Activated CD4-positive, alpha-beta T cell treated with anti-CD3 and anti-CD28 coated beads, Interleukin-2, amount 10 ng/mL, durations not matched to agents 7 days and 5 days (primary cell): ENCODE measurements around the gene STK16. TPM values are rescaled to one million over a fixed set of nuclear protein-coding genes. Genes with fewer than 3 reads are reported as not detected.

ENCODE experiments used
- CTCF ChIA-PET: fragments of 350-600 bp; sonication (Branson Sonifier 250); formaldehyde crosslinking; loops from one replicate; lab custom pipeline; 2021; ENCODE audit warnings: antibody characterized with exemption; lab: Charles Lee
- POLR2A ChIA-PET: fragments of 350-600 bp; sonication (Branson Sonifier 250); formaldehyde crosslinking; loops from one replicate; lab custom pipeline; 2021; ENCODE audit warnings: antibody characterized with exemption; lab: Charles Lee
- DNase-seq: peaks from one replicate; pipeline ENCODE4 v3.0.0-alpha.2; 2020
- H3K27ac Mint-ChIP-seq: one replicate; pipeline ENCODE4 v1.8.0; 2021; ENCODE audit warnings: mild to moderate bottlenecking, moderate library complexity, mixed read lengths
- H3K27me3 Mint-ChIP-seq: one replicate; pipeline ENCODE4 v1.8.0; 2021; ENCODE audit warnings: mixed read lengths
- H3K36me3 Mint-ChIP-seq: one replicate; pipeline ENCODE4 v1.8.0; 2021; ENCODE audit warnings: low read depth, mixed read lengths
- H3K4me1 Mint-ChIP-seq: one replicate; pipeline ENCODE4 v1.8.0; 2021; ENCODE audit warnings: mixed read lengths
- H3K4me3 Mint-ChIP-seq: one replicate; pipeline ENCODE4 v1.8.0; 2021; ENCODE audit warnings: mild to moderate bottlenecking, moderate library complexity, mixed read lengths
- H3K9me3 Mint-ChIP-seq: one replicate; pipeline ENCODE4 v1.8.0; 2021; ENCODE audit warnings: mixed read lengths
- total RNA-seq, 2 experiments: library from RNA; stranded (reverse); gene quantifications; one replicate each; pipeline ENCODE4 v1.2.3, GENCODE V29; 2021

Gene STK16
- total RNA-seq, 2 experiments from 2014 or later, result 33.0 to 33.5 TPM

DNA sequence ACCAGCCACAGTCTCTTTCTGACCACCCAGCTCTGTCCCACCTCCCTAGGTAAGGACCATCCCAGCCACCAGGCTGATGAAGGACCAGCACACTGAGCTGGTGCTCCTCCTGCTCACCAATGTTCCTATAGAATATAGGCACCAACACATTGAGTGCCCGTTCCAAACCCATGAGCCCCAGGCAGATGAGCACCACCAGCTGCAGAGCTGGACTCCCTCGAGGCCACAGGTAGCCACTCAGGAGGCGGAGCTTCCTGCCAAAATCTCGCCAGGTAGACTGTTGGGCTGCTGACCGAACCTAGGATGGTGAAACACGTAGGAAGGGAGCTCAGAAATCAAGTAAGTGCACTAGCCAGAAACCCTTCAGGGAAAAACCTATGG, 28.8 kb upstream of the STK16 start:
- peak overlapping the region; percentile 70 for H3K27ac Mint-ChIP-seq
- POLR2A ChIA-PET, result no interaction called here
- DNase-seq, result no peak

DNA sequence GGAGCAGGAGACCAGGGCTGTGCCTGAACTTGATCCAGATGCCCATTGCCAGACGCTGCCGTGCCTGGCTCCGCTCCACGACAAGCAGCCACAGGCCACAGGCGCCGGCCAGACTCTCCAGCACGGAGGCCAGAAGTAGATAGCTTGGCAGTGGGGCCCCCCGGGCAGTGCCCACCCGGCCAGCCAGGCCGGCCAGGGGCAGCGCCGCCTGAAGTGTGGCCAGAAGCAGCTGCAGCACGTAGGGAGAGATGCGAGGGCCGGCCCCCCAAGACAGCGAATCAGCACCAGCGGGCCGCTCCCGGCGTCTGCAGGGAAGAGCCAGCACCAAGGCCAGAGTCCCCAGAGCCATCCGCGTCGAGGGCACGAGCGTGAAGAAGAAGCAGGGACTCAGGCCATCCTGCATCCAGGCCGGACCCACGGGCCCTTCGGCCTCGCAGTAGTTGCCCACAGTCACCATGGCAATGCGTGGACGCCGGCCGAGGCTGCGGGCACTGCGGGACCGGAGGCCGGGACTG, 27.0 kb upstream of the STK16 start:
- Mint-ChIP-seq H3K4me3 (peak overlapping the region; percentile 71), H3K9me3 (no peaks in the 10 kb centered on the region), H3K27me3 (no peaks in the 10 kb centered on the region), H3K36me3 (peaks cover 34% of the 10 kb centered on the region), H3K27ac (peak overlapping the region; percentile 86), H3K4me1 (peaks cover 25% of the 10 kb centered on the region)
- POLR2A ChIA-PET, result interaction anchor here (0.6 to 1.5 kb wide), 2 partner anchors 11 to 43 kb away, joined by 3 read pairs; no protein-coding TSS in a partner anchor
- CTCF ChIA-PET, result interaction anchor here (0.7 to 2.2 kb wide), 14 partner anchors 9 to 653 kb away, joined by 3 to 6 read pairs (median 4); partner anchors contain the start of genes ANKZF1, ATG9A, CNPPD1 and GLB1L
- DNase-seq, result peak; percentile 25

More for the DNA sequence above, 28.8 kb upstream of the STK16 start:
- CTCF ChIA-PET, result interaction anchor here (0.5 to 2.2 kb wide), 8 partner anchors 8 to 78 kb away, joined by 3 to 8 read pairs (median 4); partner anchors contain the start of genes NHEJ1 and ZFAND2B
- Mint-ChIP-seq H3K9me3 (no peaks in the 10 kb centered on the region), H3K4me3 (no peak overlapping the region), H3K27me3 (no peaks in the 10 kb centered on the region), H3K4me1 (peaks cover 31% of the 10 kb centered on the region), H3K36me3 (peaks cover 31% of the 10 kb centered on the region)

DNA sequence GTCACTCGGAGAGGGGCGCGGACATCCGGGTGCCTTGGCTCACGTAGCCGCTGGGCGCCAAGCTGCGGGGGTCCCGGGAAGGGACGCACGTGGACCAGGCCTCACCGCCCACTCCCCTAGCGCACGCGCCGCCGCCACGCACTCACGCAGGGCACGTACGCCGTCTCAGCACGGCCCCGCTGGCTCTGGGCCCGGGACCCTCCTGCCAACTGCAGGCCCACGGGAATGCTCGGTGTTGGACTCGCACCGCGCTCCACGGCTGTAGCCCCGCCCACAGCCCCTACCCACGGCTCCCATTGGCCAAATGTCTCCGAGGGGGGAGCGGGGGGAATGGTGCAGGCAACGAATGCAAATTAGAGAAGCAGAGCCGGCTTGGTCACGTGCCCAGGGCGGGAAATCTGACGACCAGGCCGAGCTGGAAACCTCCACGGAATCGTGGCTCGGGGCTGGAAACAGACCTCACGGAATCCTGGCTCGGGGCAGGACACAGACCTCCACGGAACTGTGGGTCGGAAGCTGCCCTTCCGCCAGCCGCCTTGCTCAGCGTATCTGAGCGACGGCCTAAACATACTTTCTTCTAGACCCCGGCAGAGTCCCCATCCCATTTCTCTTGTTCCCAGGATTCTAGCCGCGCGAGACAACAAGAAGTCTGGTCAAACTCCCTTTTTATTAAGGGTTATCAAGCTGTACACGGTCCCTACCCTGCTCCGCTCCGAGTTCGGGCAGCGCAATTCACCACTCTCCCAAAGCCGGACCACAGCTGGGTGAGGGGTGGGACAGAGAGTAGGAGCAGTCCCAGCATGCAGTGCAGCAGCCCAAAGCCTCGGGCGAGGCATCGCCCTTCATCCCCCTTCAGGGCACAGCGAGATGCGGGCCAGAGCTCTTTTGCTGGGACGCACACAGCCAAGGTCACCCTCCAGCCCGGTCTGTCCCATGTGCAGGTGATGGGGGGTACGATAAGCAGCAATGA, 26.3 kb upstream of the STK16 start, which contains the start of gene ABCB6:
ABCB6 (minus strand) TSS at position 227 of the 970 bp plus-strand sequence. CDS start 285 bp downstream, outside the sequence.
- H3K4me3 Mint-ChIP-seq, result peak within 1 kb of the TSS; percentile 71
- peak within 1 kb of the TSS; percentile 86 for H3K27ac Mint-ChIP-seq
- no peaks in the 10 kb centered on the region for H3K27me3 Mint-ChIP-seq
- ChIA-PET CTCF (interaction anchor here (0.5 to 2.9 kb wide), 14 partner anchors 10 to 1077 kb away, joined by 3 to 8 read pairs (median 4); partner anchors contain the start of genes ANKZF1, ATG9A, CNPPD1 and GLB1L), POLR2A (interaction anchor here (0.6 to 1.5 kb wide), 2 partner anchors 10 to 42 kb away, joined by 3 read pairs; no protein-coding TSS in a partner anchor)
- H3K4me1 Mint-ChIP-seq, result peaks cover 25% of the 10 kb centered on the region
- H3K36me3 Mint-ChIP-seq, result peaks cover 38% of the 10 kb centered on the region
- no peaks in the 10 kb centered on the region for H3K9me3 Mint-ChIP-seq
- DNase-seq, result peak; percentile 89

DNA sequence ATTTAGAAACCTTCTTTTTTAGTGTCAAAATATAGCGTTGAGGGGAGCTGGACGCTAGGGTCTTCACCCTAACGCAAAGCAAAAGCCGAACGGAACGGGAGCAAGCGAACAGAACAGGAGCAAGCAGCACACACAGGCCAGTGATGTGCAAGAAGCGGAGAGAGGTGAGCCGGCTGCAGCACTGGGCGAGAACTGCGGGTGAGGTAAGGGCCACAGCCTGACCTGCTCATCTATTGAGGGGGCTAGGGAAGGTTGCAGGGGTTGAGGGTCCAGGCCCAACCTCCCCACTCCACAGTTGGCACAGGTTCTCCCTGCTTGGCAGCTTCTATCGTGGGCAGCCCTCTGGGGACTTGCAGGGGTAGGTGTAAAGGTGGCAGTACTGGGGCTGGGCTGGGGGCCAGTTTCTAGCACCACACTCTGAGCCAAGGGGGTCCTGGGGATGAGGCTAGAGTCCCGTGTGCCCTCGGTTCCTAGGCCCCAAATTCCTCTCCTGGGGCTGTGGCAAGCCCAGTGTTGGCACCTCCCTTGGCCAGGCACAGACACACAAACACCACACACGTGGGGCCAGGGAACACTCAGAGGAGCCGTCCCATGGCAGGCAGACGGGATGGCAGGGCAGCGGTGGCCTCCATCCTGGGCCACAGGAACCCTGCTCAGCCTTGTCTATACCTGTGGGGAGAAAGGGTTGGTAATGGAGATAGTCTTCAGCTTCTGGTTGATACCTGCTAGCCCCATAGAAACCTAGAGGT, 25.3 kb upstream of the STK16 start:
- ChIA-PET CTCF (interaction anchor here (1.0 to 2.9 kb wide), 6 partner anchors 12 to 79 kb away, joined by 3 to 8 read pairs (median 4); no protein-coding TSS in a partner anchor), POLR2A (no interaction called here)
- Mint-ChIP-seq H3K36me3 (peaks cover 40% of the 10 kb centered on the region), H3K4me3 (peak overlapping the region; percentile 8), H3K27ac (no peak overlapping the region), H3K27me3 (no peaks in the 10 kb centered on the region), H3K4me1 (peaks cover 24% of the 10 kb centered on the region), H3K9me3 (no peaks in the 10 kb centered on the region)
- DNase-seq, result no peak

DNA sequence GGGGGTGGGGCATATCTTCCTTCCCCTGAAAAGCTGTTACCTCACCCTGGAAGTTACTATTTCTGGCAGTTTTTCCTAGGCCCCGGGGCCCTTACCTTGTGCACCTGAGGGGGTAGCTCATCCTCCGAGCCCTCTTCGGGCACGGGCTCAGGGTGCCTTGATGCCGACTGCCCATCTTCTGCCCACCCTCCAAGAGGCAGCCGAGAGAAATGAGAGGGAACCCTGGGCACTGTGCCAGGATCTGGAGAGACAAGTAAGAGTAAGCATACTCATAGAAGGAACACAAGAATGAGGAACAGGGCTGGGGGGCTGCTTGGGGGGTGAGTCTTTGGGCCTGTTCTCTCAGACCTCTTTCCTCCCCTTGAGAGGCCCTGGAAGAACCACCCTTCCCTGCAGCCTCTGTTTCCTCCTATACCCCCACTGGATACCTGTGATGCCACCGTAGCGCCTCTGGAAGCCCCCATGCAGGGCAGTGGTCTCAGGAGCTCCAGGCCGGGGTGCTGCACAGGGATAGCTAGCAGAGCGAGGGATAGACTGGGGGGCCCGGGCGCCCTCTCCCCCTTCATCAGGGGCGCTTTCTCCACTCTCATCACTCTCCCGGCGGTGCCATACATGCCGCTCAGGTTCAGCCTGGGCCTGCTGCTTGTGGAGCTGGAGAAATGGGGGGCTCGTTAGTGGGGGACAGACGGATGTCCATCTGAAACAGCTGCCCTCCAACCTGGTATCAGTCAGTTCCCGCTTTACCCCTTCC, 24.5 kb upstream of the STK16 start:
- no peaks in the 10 kb centered on the region for H3K27me3 Mint-ChIP-seq
- POLR2A ChIA-PET, result no interaction called here
- no peak overlapping the region for H3K27ac Mint-ChIP-seq
- H3K4me1 Mint-ChIP-seq, result peaks cover 26% of the 10 kb centered on the region
- CTCF ChIA-PET, result interaction anchor here (1.0 to 2.9 kb wide), 6 partner anchors 9 to 74 kb away, joined by 3 to 8 read pairs (median 4); partner anchors contain the start of gene ZFAND2B
- H3K36me3 Mint-ChIP-seq, result peaks cover 47% of the 10 kb centered on the region
- no peaks in the 10 kb centered on the region for H3K9me3 Mint-ChIP-seq
- H3K4me3 Mint-ChIP-seq, result no peak overlapping the region
- no peak for DNase-seq

DNA sequence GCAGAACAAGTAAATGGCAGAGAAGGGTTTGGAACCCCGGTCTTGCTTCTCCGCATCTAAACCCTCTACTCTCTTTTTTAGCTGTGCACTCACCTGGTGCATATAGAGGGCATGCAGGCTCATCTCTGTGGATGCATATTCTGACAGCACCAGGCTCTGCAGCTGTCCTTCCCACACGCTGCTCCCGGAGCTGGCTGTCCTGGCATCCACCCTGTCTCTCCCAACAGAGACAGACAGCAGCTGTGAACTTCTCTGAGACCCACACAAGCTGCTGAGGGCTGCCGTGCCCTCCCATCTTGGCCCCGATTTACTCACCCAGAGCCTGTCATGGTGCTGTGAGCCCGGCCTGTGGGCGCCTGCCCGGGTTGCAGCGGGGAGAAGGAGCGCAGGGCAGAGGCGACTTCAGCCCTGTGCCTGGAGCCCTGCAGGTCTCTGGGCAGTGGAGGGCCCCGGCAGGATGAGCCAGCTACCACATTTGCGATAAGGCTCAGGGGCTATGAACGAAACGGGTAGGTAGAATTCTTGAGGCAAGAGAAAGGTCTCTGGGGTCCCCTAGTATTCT, 23.2 kb upstream of the STK16 start:
- DNase-seq, result no peak
- ChIA-PET POLR2A (no interaction called here), CTCF (interaction anchor here (1.2 to 2.9 kb wide), 6 partner anchors 14 to 73 kb away, joined by 3 to 8 read pairs (median 4); partner anchors contain the start of gene ZFAND2B)
- Mint-ChIP-seq H3K4me3 (no peak overlapping the region), H3K36me3 (peaks cover 54% of the 10 kb centered on the region), H3K27ac (no peak overlapping the region), H3K9me3 (no peaks in the 10 kb centered on the region), H3K4me1 (peaks cover 21% of the 10 kb centered on the region), H3K27me3 (no peaks in the 10 kb centered on the region)

DNA sequence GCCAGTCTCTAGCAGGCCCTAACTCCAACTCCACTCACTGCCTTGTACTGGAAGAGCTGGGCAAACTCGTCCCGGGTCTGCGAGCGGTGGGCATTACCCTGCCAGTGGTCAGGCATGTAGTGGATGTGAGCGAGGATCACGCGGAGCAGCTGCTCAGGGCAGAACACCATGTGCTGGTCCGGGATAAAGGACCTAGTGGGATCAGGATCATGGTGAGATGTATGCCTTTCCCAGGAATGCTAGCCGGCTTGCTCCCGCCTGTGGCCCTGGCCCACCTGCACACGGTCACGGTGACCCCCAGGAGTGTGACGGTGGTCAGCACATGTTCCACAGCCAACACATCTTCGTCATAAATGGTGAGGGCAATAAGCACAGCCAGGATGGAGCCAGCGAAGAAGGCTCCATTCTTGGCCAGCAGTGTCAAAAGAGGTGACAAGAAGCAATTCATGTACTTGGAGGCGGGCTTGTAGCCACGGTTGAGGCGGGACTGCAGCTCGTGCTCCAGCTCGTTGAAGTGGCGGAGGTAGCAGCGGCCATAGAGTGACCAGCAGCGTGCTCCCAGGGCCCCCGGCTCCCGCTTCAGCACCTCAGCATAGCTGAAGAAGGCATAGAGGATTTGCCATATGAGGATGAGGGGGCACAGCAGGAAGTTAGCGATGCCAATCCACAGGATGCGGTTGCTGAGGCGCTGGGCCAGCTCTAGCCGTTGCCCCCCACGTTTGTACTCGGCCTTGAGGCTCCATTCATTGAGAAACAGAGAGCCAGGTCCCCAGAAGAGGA, 21.3 kb upstream of the STK16 start:
- Mint-ChIP-seq H3K4me3 (no peak overlapping the region), H3K4me1 (peaks cover 29% of the 10 kb centered on the region), H3K27me3 (no peaks in the 10 kb centered on the region), H3K9me3 (no peaks in the 10 kb centered on the region), H3K36me3 (peaks cover 58% of the 10 kb centered on the region), H3K27ac (no peak overlapping the region)
- CTCF ChIA-PET, result interaction anchor here (0.8 to 1.8 kb wide), 6 partner anchors 7 to 85 kb away, joined by 3 to 7 read pairs (median 3); partner anchors contain the start of genes DNAJB2 and PTPRN
- POLR2A ChIA-PET, result interaction anchor here (0.6 kb wide), 1 partner anchor 20 kb away, joined by 4 read pairs; no protein-coding TSS in a partner anchor
- no peak for DNase-seq

DNA sequence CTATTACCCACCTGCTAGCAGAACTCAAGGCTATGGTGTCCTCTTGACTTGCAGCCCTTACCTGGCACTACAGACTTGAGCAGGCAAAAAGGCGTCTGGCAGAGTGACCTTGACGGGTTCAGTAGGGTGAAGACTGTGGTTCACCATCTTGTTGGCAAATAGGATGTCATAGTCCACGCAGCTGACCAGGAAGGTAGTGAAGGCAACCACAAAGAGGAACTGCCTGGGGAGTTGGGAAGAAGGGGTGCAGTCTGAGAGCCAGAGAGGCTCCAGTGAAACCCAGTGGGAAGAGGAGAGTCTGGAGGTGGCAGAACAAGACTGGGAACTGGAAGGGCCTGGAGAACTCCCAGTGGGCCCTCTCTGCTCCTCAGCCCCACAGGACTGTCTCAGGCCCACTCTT, 19.9 kb upstream of the STK16 start:
- Mint-ChIP-seq H3K9me3 (no peaks in the 10 kb centered on the region), H3K4me3 (no peak overlapping the region), H3K36me3 (peaks cover 57% of the 10 kb centered on the region), H3K4me1 (peaks cover 31% of the 10 kb centered on the region), H3K27ac (no peak overlapping the region), H3K27me3 (no peaks in the 10 kb centered on the region)
- ChIA-PET POLR2A (no interaction called here), CTCF (interaction anchor here (1.6 to 2.2 kb wide), 5 partner anchors 8 to 54 kb away, joined by 3 to 7 read pairs (median 5); partner anchors contain the start of genes DNAJB2, GLB1L and STK16)
- DNase-seq, result no peak

DNA sequence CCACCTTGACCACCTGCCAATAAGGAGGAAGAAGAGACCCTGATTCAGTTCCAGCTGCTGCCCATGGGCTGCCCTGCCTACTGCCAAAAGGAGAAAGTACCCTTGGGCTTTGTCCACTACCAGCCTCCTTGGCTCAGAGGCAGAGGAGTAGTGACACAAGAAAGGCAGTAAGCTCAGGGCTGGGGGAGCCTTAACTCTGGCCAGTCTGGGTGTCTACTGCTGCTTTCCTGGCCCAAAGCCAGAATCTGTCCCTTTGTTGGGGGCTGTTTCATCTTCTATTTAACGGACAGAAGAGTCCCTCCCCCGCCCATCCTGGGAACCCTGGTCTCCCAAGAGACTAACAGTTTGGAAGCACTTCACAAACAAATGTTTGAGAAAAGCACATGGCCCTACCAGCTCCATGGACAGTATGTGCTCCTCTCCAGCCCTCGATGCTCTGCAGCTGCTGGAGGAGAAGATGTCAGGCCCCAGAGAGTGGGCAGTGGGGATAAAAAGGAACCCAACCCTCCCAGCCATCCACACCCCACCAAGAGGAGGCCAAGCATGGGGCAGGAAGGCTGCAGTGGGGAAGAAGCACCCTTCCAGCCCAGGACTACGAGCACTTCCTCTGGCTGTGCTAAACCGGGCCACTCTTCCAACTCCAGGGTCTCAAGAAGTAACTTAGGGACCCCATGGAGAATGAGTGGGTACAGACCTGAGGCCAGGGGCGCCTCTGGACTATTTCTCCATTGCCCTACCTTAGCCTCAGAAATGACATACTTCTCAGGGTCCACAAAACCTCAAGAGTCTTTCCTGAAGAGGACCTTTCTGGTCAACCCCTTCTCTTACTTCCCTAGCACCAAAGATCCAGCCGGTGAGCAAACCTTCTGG, 17.0 kb upstream of the STK16 start:
- Mint-ChIP-seq H3K4me3 (peak overlapping the region; percentile 98), H3K27ac (peak overlapping the region; percentile 83), H3K9me3 (no peaks in the 10 kb centered on the region), H3K4me1 (peaks cover 58% of the 10 kb centered on the region), H3K27me3 (no peaks in the 10 kb centered on the region), H3K36me3 (peaks cover 62% of the 10 kb centered on the region)
- POLR2A ChIA-PET, result interaction anchor here (0.8 to 1.2 kb wide), 3 partner anchors 10 to 24 kb away, joined by 3 read pairs; partner anchors contain the start of gene ABCB6
- DNase-seq, result no peak
- CTCF ChIA-PET, result interaction anchor here (0.8 to 2.2 kb wide), 7 partner anchors 14 to 160 kb away, joined by 3 to 14 read pairs (median 3); partner anchors contain the start of genes GLB1L and STK16
